D721Med (cell line): Measurements from ENCODE around the gene CFAP97D2.

Experiments used
- DNase-seq: peaks from one replicate; pipeline ENCODE4 v3.0.0; 2011; ENCODE audit warnings: low spot score; ENCODE audit not compliant: insufficient read length
- FAIRE-seq: peaks from 2 replicates; lab custom pipeline; 2011; peaks lifted over from hg19 to GRCh38; lab: Jason Lieb, UNC
- CTCF ChIP-seq: IDR thresholded peaks from 2 replicates; pipeline ENCODE4 v1.5.1; 2012; ENCODE audit warnings: mild to moderate bottlenecking, control low read depth; ENCODE audit not compliant: insufficient read depth; ENCODE audit errors: missing control alignments

CFAP97D2 gene

GRCh38 chr13:114164053-114164452 lies 15.0 kb upstream of the CFAP97D2 start:
- DNase-seq (no peak), FAIRE-seq (no peak)
- no peak for TF ChIP-seq CTCF

GRCh38 chr13:114164681-114165429 lies 14.2 kb upstream of the CFAP97D2 start:
- DNase-seq (no peak), FAIRE-seq (no peak)
- TF ChIP-seq CTCF, result no peak

- no peak for DNase-seq
- TF ChIP-seq CTCF, result no peak
- no peak for FAIRE-seq
Observed at GRCh38 chr13:114166381-114167131, 12.5 kb upstream of the CFAP97D2 start.

GRCh38 chr13:114167426-114167825 lies 11.6 kb upstream of the CFAP97D2 start:
- DNase-seq (no peak), FAIRE-seq (no peak)
- TF ChIP-seq CTCF, result no peak

- FAIRE-seq (no peak), DNase-seq (no peak)
- TF ChIP-seq CTCF, result no peak
Observed at GRCh38 chr13:114167885-114168284, 11.2 kb upstream of the CFAP97D2 start.

- DNase-seq (no peak), FAIRE-seq (no peak)
- no peak for TF ChIP-seq CTCF
Observed at GRCh38 chr13:114173272-114173671, 5.8 kb upstream of the CFAP97D2 start.

- no peak for TF ChIP-seq CTCF
- FAIRE-seq (no peak), DNase-seq (no peak)
Observed at GRCh38 chr13:114173745-114174144, 5.3 kb upstream of the CFAP97D2 start.
